Transverse colon (tissue), 3 donors: ENCODE data around the gene CAMTA1.

Source experiments
- POLR2A ChIP-seq: fragments of 450-650 bp; IDR thresholded peaks from one replicate; pipeline ENCODE4 v1.6.1; 2016; ENCODE audit warnings: antibody characterized with exemption, mild to moderate bottlenecking, moderate library complexity
- POLR2AphosphoS5 ChIP-seq, 3 donors: sonication (generic); formaldehyde crosslinking; IDR thresholded peaks; one replicate each; pipeline ENCODE4 v1.6.1; 2016; ENCODE audit warnings: antibody characterized with exemption in 3 of 3

- TF ChIP-seq POLR2A: no peak
- TF ChIP-seq POLR2AphosphoS5 (IDR thresholded peaks at IDR 0.05): no peak
These were observed 578.2 kb downstream of the CAMTA1 start for GRCh38 chr1:7363450-7363849.
